PFSK-1 (cell line): ENCODE data around the gene DHRS9.

Experiments used
- POLR2AphosphoS5 ChIP-seq: IDR thresholded peaks from 2 replicates; pipeline ENCODE4 v1.6.1; 2012; ENCODE audit warnings: low read depth, mild to moderate bottlenecking, control low read depth, low read length, moderate library complexity
- TF ChIP-seq, protein P1 (sequence below), 2 experiments: IDR thresholded peaks; 2 replicates each; pipeline versions ENCODE4 v1.6.1 to v1.8.0; 2011 to 2012; ENCODE audit warnings: low read depth in 2 of 2, low read length in 2 of 2, control low read depth in 1 of 2, inconsistent platforms in 1 of 2, mild to moderate bottlenecking in 1 of 2, moderate library complexity in 1 of 2; ENCODE audit not compliant: insufficient read depth in 1 of 2

DNA sequence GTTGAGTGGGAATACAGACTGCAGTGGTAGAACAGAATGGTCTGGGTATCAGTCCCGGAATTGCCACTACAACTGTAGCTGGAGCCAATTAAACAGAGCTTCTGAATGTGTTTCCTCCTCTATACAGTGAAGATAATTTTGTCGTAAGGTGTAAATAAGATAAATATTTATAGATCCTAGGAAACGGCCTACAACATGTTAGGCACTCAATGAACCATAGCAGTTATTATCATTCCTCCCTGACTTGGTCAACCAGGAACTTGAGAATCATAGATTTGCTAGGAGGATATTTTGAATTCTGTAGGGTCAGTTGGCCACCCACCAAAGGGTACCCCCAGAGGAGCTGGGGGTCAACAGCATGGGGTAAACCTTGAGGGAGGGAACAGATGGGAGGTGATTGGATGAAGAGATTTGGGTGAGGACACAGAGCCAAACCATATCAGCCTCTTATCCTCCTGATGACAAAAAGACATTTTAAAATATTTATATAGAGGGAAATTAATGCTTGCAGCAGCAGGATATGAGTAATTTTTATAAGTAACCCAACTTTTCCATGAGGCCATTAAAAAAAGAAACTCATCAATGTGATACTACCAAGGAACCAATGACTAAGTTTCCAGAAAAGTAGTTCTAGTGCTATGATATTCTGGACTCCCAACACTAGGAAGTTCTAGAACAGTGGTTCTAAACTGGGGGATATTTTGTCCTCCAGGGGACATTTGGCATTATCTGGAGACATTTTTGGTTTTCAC lies 4.0 kb downstream of the DHRS9 start:
- TF ChIP-seq, protein P1, sequence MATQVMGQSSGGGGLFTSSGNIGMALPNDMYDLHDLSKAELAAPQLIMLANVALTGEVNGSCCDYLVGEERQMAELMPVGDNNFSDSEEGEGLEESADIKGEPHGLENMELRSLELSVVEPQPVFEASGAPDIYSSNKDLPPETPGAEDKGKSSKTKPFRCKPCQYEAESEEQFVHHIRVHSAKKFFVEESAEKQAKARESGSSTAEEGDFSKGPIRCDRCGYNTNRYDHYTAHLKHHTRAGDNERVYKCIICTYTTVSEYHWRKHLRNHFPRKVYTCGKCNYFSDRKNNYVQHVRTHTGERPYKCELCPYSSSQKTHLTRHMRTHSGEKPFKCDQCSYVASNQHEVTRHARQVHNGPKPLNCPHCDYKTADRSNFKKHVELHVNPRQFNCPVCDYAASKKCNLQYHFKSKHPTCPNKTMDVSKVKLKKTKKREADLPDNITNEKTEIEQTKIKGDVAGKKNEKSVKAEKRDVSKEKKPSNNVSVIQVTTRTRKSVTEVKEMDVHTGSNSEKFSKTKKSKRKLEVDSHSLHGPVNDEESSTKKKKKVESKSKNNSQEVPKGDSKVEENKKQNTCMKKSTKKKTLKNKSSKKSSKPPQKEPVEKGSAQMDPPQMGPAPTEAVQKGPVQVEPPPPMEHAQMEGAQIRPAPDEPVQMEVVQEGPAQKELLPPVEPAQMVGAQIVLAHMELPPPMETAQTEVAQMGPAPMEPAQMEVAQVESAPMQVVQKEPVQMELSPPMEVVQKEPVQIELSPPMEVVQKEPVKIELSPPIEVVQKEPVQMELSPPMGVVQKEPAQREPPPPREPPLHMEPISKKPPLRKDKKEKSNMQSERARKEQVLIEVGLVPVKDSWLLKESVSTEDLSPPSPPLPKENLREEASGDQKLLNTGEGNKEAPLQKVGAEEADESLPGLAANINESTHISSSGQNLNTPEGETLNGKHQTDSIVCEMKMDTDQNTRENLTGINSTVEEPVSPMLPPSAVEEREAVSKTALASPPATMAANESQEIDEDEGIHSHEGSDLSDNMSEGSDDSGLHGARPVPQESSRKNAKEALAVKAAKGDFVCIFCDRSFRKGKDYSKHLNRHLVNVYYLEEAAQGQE (IDR thresholded peaks at IDR 0.05; ENCODE audit: insufficient read depth in 1 of 2, low read depth in 2 of 2, low read length in 2 of 2) = no peak
- no peak for TF ChIP-seq POLR2AphosphoS5
